ENCODE results near the gene PIEZO1. TPM values are rescaled to one million over a fixed set of nuclear protein-coding genes. Genes with fewer than 3 reads are reported as not detected.
A peak's percentile ranks its signal among the peaks of the same experiment; 100 is the strongest.

PIEZO1 gene
- total and polyA plus RNA-seq, 9 of the 15 experiments (the other 6 are each of a cell fraction or from before 2014, with no cell fraction given), result 3.6 to 432 (median 131) TPM

- TF ChIP-seq, protein P1, sequence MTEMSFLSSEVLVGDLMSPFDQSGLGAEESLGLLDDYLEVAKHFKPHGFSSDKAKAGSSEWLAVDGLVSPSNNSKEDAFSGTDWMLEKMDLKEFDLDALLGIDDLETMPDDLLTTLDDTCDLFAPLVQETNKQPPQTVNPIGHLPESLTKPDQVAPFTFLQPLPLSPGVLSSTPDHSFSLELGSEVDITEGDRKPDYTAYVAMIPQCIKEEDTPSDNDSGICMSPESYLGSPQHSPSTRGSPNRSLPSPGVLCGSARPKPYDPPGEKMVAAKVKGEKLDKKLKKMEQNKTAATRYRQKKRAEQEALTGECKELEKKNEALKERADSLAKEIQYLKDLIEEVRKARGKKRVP (CRISPR knock-in tag; IDR thresholded peaks at IDR 0.05), result no peak
- TF ChIP-seq ZNF75A (CRISPR knock-in tag; IDR thresholded peaks at IDR 0.05), result no peak
- no peak for TF ChIP-seq MEF2A (IDR thresholded peaks at IDR 0.05; ENCODE audit: control insufficient read depth, low read depth, low read length)
- TF ChIP-seq NCOA6 (IDR thresholded peaks at IDR 0.05), result no peak
- TF ChIP-seq ZNF551 (CRISPR knock-in tag; IDR thresholded peaks at IDR 0.05), result no peak
- TF ChIP-seq SRSF9 (IDR thresholded peaks at IDR 0.05; ENCODE audit: borderline replicate concordance, low read depth, low read length), result no peak
- no peak for TF ChIP-seq COPS2 (conservative IDR thresholded peaks at IDR 0.05)
- TF ChIP-seq TRIM28 (IDR thresholded peaks at IDR 0.05), result no peak
- TF ChIP-seq ZNF444 (CRISPR knock-in tag; IDR thresholded peaks at IDR 0.05), result no peak
- no peak for TF ChIP-seq GATA2 (CRISPR knock-in tag; IDR thresholded peaks at IDR 0.05)
- TF ChIP-seq XRCC5 (IDR thresholded peaks at IDR 0.05; ENCODE audit: low read depth, low read length), result peak; percentile 95; the same call in 1 of the 2 replicates
- peak; percentile 15; the same call in 1 of the 2 replicates for TF ChIP-seq CEBPG (CRISPR knock-in tag; IDR thresholded peaks at IDR 0.05)
- TF ChIP-seq CEBPG (tag; conservative IDR thresholded peaks at IDR 0.05 in 1 of 2, IDR thresholded peaks at IDR 0.05 in 1 of 2), result no peak
- TF ChIP-seq, protein P2, sequence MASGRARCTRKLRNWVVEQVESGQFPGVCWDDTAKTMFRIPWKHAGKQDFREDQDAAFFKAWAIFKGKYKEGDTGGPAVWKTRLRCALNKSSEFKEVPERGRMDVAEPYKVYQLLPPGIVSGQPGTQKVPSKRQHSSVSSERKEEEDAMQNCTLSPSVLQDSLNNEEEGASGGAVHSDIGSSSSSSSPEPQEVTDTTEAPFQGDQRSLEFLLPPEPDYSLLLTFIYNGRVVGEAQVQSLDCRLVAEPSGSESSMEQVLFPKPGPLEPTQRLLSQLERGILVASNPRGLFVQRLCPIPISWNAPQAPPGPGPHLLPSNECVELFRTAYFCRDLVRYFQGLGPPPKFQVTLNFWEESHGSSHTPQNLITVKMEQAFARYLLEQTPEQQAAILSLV (tag; IDR thresholded peaks at IDR 0.05), result no peak
- peak; percentile 83 for TF ChIP-seq MYNN (IDR thresholded peaks at IDR 0.05)
- TF ChIP-seq MYNN (CRISPR knock-in tag; IDR thresholded peaks at IDR 0.05), result no peak
- TF ChIP-seq, protein P3, sequence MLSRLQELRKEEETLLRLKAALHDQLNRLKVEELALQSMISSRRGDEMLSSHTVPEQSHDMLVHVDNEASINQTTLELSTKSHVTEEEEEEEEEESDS (CRISPR knock-in tag; IDR thresholded peaks at IDR 0.05), result no peak
- peak; percentile 62 for TF ChIP-seq MXD1 (CRISPR knock-in tag; IDR thresholded peaks at IDR 0.05; ENCODE audit: borderline replicate concordance, poor library complexity, severe bottlenecking)
- TF ChIP-seq, protein P4, sequence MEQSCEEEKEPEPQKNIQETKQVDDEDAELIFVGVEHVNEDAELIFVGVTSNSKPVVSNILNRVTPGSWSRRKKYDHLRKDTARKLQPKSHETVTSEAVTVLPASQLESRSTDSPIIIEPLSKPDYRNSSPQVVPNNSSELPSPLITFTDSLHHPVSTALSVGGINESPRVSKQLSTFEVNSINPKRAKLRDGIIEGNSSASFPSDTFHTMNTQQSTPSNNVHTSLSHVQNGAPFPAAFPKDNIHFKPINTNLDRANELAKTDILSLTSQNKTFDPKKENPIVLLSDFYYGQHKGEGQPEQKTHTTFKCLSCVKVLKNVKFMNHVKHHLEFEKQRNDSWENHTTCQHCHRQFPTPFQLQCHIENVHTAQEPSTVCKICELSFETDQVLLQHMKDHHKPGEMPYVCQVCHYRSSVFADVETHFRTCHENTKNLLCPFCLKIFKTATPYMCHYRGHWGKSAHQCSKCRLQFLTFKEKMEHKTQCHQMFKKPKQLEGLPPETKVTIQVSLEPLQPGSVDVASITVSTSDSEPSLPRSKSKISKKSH (CRISPR knock-in tag; IDR thresholded peaks at IDR 0.05), result no peak
- TF ChIP-seq HDAC1 (IDR thresholded peaks at IDR 0.05), result peak in 1 of 2 experiments; percentile 75; a peak in 2 of 4 replicates
- TF ChIP-seq, protein P5, sequence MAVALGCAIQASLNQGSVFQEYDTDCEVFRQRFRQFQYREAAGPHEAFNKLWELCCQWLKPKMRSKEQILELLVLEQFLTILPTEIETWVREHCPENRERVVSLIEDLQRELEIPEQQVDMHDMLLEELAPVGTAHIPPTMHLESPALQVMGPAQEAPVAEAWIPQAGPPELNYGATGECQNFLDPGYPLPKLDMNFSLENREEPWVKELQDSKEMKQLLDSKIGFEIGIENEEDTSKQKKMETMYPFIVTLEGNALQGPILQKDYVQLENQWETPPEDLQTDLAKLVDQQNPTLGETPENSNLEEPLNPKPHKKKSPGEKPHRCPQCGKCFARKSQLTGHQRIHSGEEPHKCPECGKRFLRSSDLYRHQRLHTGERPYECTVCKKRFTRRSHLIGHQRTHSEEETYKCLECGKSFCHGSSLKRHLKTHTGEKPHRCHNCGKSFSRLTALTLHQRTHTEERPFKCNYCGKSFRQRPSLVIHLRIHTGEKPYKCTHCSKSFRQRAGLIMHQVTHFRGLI (CRISPR knock-in tag; IDR thresholded peaks at IDR 0.05), result no peak
- TF ChIP-seq PCBP1 (IDR thresholded peaks at IDR 0.05; ENCODE audit: low read depth, low read length, poor library complexity, severe bottlenecking), result peak; percentile 64
These were observed 47.5 kb downstream of the PIEZO1 start (continued) for GRCh38 chr16:88737298-88738150.
